ENCODE measurements around the gene DIAPH2. TPM values are rescaled to one million over a fixed set of nuclear protein-coding genes. Genes with fewer than 3 reads are reported as not detected.

The DIAPH2 gene
- total RNA-seq, 2 donors from 2014 or later, result 42.4 to 66.0 TPM

DNA sequence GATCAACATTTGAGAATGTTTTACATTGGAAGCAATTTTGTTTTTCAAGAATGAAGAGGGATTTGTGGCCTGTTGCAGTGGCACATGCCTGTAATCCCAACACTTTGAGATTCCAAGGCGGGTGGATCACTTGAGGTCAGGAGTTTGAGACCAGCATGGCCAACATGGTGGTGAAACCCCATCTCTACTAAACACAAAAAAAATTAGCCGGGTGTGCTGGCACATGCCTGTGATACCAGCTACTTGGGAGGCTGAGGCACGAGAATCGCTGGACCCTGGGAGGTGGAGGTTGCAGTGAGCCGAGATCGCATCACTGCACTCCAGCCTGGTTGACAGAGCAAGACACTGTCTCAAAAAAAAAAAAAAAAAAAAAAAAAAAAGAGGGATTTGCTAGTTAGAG, 326.9 kb downstream of the DIAPH2 start:
- TF ChIP-seq, protein P1, sequence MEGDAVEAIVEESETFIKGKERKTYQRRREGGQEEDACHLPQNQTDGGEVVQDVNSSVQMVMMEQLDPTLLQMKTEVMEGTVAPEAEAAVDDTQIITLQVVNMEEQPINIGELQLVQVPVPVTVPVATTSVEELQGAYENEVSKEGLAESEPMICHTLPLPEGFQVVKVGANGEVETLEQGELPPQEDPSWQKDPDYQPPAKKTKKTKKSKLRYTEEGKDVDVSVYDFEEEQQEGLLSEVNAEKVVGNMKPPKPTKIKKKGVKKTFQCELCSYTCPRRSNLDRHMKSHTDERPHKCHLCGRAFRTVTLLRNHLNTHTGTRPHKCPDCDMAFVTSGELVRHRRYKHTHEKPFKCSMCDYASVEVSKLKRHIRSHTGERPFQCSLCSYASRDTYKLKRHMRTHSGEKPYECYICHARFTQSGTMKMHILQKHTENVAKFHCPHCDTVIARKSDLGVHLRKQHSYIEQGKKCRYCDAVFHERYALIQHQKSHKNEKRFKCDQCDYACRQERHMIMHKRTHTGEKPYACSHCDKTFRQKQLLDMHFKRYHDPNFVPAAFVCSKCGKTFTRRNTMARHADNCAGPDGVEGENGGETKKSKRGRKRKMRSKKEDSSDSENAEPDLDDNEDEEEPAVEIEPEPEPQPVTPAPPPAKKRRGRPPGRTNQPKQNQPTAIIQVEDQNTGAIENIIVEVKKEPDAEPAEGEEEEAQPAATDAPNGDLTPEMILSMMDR (IDR thresholded peaks at IDR 0.05), result no peak
- Histone ChIP-seq H3K9me3 (no peaks in the 10 kb centered on the region), H3K4me3 (no peak overlapping the region), H3K36me3 (no peaks in the 10 kb centered on the region), H3K27ac (no peak overlapping the region), H3K27me3 (replicated peaks; ENCODE audit: insufficient read depth) (no peaks in the 10 kb centered on the region), H3K4me1 (ENCODE audit: control insufficient read depth in 1 of 2, low read depth in 2 of 2) (no peaks in the 10 kb centered on the region)
- no peak for ATAC-seq (ENCODE audit: insufficient number of reproducible peaks, low FRiP score, low read depth)
- no peak for DNase-seq (ENCODE audit: low spot score)

DNA sequence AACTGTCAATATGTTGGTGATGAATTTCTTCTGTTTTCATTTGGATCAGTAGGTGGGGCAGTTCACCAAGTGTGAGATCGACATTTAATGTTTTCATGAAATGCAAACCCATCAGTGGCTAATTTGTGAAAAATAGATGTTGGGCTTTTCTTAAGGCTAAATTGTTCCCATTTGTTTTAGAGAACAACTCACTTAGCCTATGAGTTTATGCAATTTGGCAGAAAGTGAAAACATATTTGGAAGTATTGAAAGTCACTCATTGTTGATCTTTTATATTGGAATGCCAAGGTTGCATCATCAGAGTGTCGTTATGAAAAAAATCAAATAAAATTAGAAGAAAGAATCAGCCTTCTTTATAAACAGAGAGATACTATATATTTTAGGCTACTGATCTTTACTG, 331.5 kb downstream of the DIAPH2 start:
- Histone ChIP-seq H3K4me1 (ENCODE audit: control insufficient read depth in 1 of 2, low read depth in 2 of 2) (no peaks in the 10 kb centered on the region), H3K4me3 (no peak overlapping the region), H3K27me3 (replicated peaks; ENCODE audit: insufficient read depth) (no peaks in the 10 kb centered on the region), H3K36me3 (no peaks in the 10 kb centered on the region), H3K27ac (no peak overlapping the region), H3K9me3 (no peaks in the 10 kb centered on the region)
- TF ChIP-seq, protein P1 (IDR thresholded peaks at IDR 0.05), result no peak
- DNase-seq (ENCODE audit: low spot score) (no peak), ATAC-seq (ENCODE audit: insufficient number of reproducible peaks, low FRiP score, low read depth) (no peak)

DNA sequence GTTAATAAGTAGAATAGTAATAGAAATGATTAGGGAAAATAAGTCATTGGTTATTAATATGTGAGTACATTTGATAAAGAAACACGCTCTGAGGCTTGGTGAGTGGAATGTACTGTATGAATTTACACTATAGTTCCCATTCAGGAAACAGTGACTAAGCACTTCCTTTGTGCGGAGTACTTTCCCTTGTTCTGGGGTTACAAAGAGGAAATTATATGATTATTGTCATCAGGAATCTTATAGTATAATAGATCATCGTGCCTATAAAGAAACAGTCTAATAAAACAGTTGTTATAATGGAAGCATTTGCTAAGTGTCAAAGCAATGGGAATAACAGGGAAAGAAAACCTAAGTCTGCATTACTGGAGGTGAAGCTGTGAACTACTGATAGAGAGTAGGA, 337.0 kb downstream of the DIAPH2 start:
- TF ChIP-seq, protein P1 (IDR thresholded peaks at IDR 0.05), result no peak
- no peaks in the 10 kb centered on the region for H3K27me3 ChIP-seq (replicated peaks; ENCODE audit: insufficient read depth)
- H3K36me3 ChIP-seq, result no peaks in the 10 kb centered on the region
- H3K4me3 ChIP-seq, result no peak overlapping the region
- no peaks in the 10 kb centered on the region for H3K4me1 ChIP-seq (ENCODE audit: control insufficient read depth in 1 of 2, low read depth in 2 of 2)
- H3K9me3 ChIP-seq, result no peaks in the 10 kb centered on the region
- no peak overlapping the region for H3K27ac ChIP-seq
- DNase-seq (ENCODE audit: low spot score), result no peak
- no peak for ATAC-seq (ENCODE audit: insufficient number of reproducible peaks, low FRiP score, low read depth)

DNA sequence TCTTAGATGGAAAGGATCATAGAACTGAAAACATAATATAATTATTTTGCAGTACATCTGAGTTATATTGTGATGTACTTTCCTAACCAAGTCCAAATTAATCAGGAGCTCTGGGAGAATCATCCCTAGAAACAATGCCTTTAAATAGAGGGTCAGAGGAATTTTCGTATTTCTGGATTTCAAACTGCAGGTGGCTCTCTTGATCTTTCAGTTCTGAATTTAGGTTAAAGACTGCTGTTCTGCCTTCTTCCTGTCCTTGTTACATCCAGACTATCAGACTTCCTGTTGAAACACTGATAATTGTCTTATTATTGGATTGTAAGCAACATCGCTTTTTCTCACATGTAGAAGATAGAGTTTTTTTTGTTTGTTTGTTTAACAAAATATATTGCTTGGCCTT, 341.8 kb downstream of the DIAPH2 start:
- Histone ChIP-seq H3K4me1 (ENCODE audit: control insufficient read depth in 1 of 2, low read depth in 2 of 2) (no peaks in the 10 kb centered on the region), H3K27me3 (replicated peaks; ENCODE audit: insufficient read depth) (no peaks in the 10 kb centered on the region), H3K9me3 (no peaks in the 10 kb centered on the region), H3K36me3 (no peaks in the 10 kb centered on the region), H3K27ac (no peak overlapping the region), H3K4me3 (no peak overlapping the region)
- TF ChIP-seq, protein P1 (IDR thresholded peaks at IDR 0.05), result no peak
- DNase-seq (ENCODE audit: low spot score) (no peak), ATAC-seq (ENCODE audit: insufficient number of reproducible peaks, low FRiP score, low read depth) (no peak)

DNA sequence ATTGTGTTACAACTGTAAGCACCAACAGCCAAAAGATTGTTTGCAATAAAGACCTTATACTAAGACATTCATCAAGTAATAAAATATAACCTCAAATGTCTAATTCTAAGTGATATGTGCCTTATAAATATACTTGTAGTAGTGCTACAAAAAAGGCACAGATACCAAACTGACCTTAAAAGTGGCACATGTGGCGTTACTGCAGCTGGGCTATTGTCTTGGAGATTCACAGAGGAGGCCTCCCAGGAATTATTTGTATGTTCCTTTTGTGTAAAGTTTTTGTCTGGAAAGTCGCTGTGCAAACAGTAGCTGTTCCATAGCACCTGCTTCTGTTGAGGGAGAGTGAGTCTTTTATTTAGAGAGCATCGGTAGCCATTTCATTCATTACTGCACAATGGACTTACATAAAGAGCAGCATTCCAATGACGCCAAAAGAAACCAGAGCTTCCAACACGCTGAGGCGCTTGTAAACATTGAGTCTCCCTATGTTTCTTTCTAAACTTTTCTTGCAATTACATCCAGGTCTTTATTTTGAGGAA, 342.8 kb downstream of the DIAPH2 start:
- H3K27ac ChIP-seq, result no peak overlapping the region
- H3K9me3 ChIP-seq, result no peaks in the 10 kb centered on the region
- H3K27me3 ChIP-seq (replicated peaks; ENCODE audit: insufficient read depth), result no peaks in the 10 kb centered on the region
- DNase-seq (ENCODE audit: low spot score) (no peak), ATAC-seq (ENCODE audit: insufficient number of reproducible peaks, low FRiP score, low read depth) (no peak)
- no peaks in the 10 kb centered on the region for H3K4me1 ChIP-seq (ENCODE audit: control insufficient read depth in 1 of 2, low read depth in 2 of 2)
- H3K4me3 ChIP-seq, result no peak overlapping the region
- H3K36me3 ChIP-seq, result no peaks in the 10 kb centered on the region
- TF ChIP-seq, protein P1 (IDR thresholded peaks at IDR 0.05), result no peak
